GM23338 (cell line): Measurements from ENCODE around the gene OPRL1. TPM values are rescaled to one million over a fixed set of nuclear protein-coding genes. Genes with fewer than 3 reads are reported as not detected.

Source experiments
- ATAC-seq: fragments of 200-7000 bp; cut with Tn5 transposase; 3 replicates; pipeline ENCODE4 v1.9.1; 2020
- DNase-seq: peaks from one replicate; pipeline ENCODE4 v3.0.0-alpha.2; 2015; ENCODE audit warnings: low spot score
- H2AFZ ChIP-seq: fragments of 200-600 bp; sonication (generic); 2 replicates; pipeline ENCODE4 v1.8.0; 2016; ENCODE audit warnings: antibody characterized with exemption, mild to moderate bottlenecking, moderate library complexity
- H3F3A ChIP-seq: fragments of 200-600 bp; sonication (generic); replicated peaks from 2 replicates; pipeline ENCODE4 v1.8.0; 2017; ENCODE audit warnings: antibody characterized with exemption, mixed run types, low read depth
- H3K27ac ChIP-seq: fragments of 200-600 bp; sonication (generic); 2 replicates; pipeline ENCODE4 v1.6.1; 2016; ENCODE audit warnings: low read depth
- H3K27me3 ChIP-seq: fragments of 200-600 bp; sonication (generic); 2 replicates; pipeline ENCODE4 v1.8.0; 2016; ENCODE audit warnings: mild to moderate bottlenecking, mixed run types, moderate library complexity; ENCODE audit not compliant: insufficient read depth
- H3K36me3 ChIP-seq: fragments of 200-600 bp; sonication (generic); 2 replicates; pipeline ENCODE4 v1.8.0; 2016; ENCODE audit warnings: mild to moderate bottlenecking; ENCODE audit not compliant: insufficient read depth
- H3K4me1 ChIP-seq: fragments of 200-600 bp; sonication (generic); 2 replicates; pipeline ENCODE4 v1.8.0; 2016; ENCODE audit warnings: mild to moderate bottlenecking, moderate library complexity; ENCODE audit not compliant: insufficient read depth
- H3K4me2 ChIP-seq: fragments of 200-600 bp; sonication (generic); 2 replicates; pipeline ENCODE4 v1.7.1; 2017; ENCODE audit warnings: mixed run types
- H3K4me3 ChIP-seq: fragments of 200-600 bp; sonication (generic); 2 replicates; pipeline ENCODE4 v1.6.1; 2016; ENCODE audit warnings: mixed run types
- H3K79me2 ChIP-seq: fragments of 200-600 bp; sonication (generic); replicated peaks from 2 replicates; pipeline ENCODE4 v1.8.0; 2017; ENCODE audit warnings: mild to moderate bottlenecking; ENCODE audit not compliant: insufficient read depth
- H3K9me2 ChIP-seq: fragments of 200-600 bp; sonication (generic); 2 replicates; pipeline ENCODE4 v1.8.0; 2017; ENCODE audit not compliant: insufficient read depth
- H4K20me1 ChIP-seq: fragments of 200-600 bp; sonication (generic); replicated peaks from 2 replicates; pipeline ENCODE4 v1.8.0; 2017; ENCODE audit warnings: mild to moderate bottlenecking; ENCODE audit not compliant: insufficient read depth
- H3K27ac Mint-ChIP-seq: 2 replicates; pipeline ENCODE4 v1.8.0; 2020; ENCODE audit warnings: inconsistent platforms, mild to moderate bottlenecking, moderate library complexity, mixed read lengths
- H3K27me3 Mint-ChIP-seq: 3 replicates; pipeline ENCODE4 v1.8.0; 2022; ENCODE audit warnings: low read depth, mild to moderate bottlenecking, moderate library complexity, mixed read lengths, inconsistent platforms; ENCODE audit not compliant: insufficient read depth, poor library complexity
- H3K36me3 Mint-ChIP-seq: 3 replicates; pipeline ENCODE4 v1.8.0; 2021; ENCODE audit warnings: low read depth, mild to moderate bottlenecking, inconsistent platforms, moderate library complexity, mixed read lengths
- H3K4me1 Mint-ChIP-seq: 3 replicates; pipeline ENCODE4 v1.8.0; 2020; ENCODE audit warnings: mild to moderate bottlenecking, inconsistent platforms, mixed read lengths
- H3K4me3 Mint-ChIP-seq: 3 replicates; pipeline ENCODE4 v1.8.0; 2021; ENCODE audit warnings: moderate library complexity, mild to moderate bottlenecking, inconsistent platforms, mixed read lengths
- H3K9me3 Mint-ChIP-seq: 3 replicates; pipeline ENCODE4 v1.8.0; 2020; ENCODE audit warnings: moderate library complexity, mild to moderate bottlenecking, inconsistent platforms, mixed read lengths
- EZH2 ChIP-seq: fragments of 200-600 bp; sonication (generic); IDR thresholded peaks from one replicate; pipeline ENCODE4 v1.8.0; 2017; ENCODE audit warnings: antibody characterized with exemption, mild to moderate bottlenecking, low read depth; ENCODE audit not compliant: unreplicated experiment
- EZH2phosphoT487 ChIP-seq: fragments of 200-600 bp; sonication (generic); IDR thresholded peaks from one replicate; pipeline ENCODE4 v1.8.1; 2018; ENCODE audit warnings: antibody characterized with exemption; ENCODE audit not compliant: unreplicated experiment
- JUNB ChIP-seq: IDR thresholded peaks from one replicate; pipeline ENCODE4 v1.6.1; 2016; ENCODE audit warnings: antibody characterized with exemption; ENCODE audit not compliant: unreplicated experiment
- NANOG ChIP-seq: IDR thresholded peaks from 2 replicates; pipeline ENCODE4 v1.6.1; 2016; ENCODE audit warnings: antibody characterized with exemption, borderline replicate concordance
- POLR2AphosphoS5 ChIP-seq: IDR thresholded peaks from 2 replicates; pipeline ENCODE4 v1.6.1; 2016; ENCODE audit warnings: antibody characterized with exemption, low read depth
- STAT1 ChIP-seq: IDR thresholded peaks from one replicate; pipeline ENCODE4 v1.6.1; 2016; ENCODE audit warnings: antibody characterized with exemption; ENCODE audit not compliant: unreplicated experiment
- ZNF114 ChIP-seq: fragments of 250-450 bp; sonication (Bioruptor Pico); IDR thresholded peaks from 2 replicates; pipeline ENCODE4 v1.5.0; 2020; ENCODE audit warnings: mild to moderate bottlenecking, moderate library complexity
- polyA plus RNA-seq: library from polyadenylated mRNA; unstranded; fragments of >200 nt; fragmentation: Nextera tagmentation; extraction: Ambion mirVana; gene quantifications from 2 replicates; pipeline ENCODE4 v1.2.1, GENCODE V29; 2016
- total RNA-seq: library from RNA; depleted of rRNA; stranded (reverse); fragments of >200 nt; shearing (Covaris generic); gene quantifications from 2 replicates; pipeline ENCODE4 v1.2.3, GENCODE V29; 2014
- TF ChIP-seq, protein P1 (sequence below): IDR thresholded peaks from one replicate; pipeline ENCODE4 v1.6.1; 2018; ENCODE audit warnings: antibody characterized with exemption; ENCODE audit not compliant: unreplicated experiment
- TF ChIP-seq, protein P2 (sequence below): IDR thresholded peaks from 2 replicates; pipeline ENCODE4 v1.6.1; 2016; ENCODE audit warnings: antibody characterized with exemption
- TF ChIP-seq, protein P3 (sequence below): fragments of 250-450 bp; sonication (Bioruptor Pico); IDR thresholded peaks from 2 replicates; pipeline ENCODE4 v1.5.0; 2020; ENCODE audit warnings: mild to moderate bottlenecking, moderate library complexity

The OPRL1 gene
- total and polyA plus RNA-seq, 2 experiments from 2014 or later = 0.27 to 1.1 TPM

DNA sequence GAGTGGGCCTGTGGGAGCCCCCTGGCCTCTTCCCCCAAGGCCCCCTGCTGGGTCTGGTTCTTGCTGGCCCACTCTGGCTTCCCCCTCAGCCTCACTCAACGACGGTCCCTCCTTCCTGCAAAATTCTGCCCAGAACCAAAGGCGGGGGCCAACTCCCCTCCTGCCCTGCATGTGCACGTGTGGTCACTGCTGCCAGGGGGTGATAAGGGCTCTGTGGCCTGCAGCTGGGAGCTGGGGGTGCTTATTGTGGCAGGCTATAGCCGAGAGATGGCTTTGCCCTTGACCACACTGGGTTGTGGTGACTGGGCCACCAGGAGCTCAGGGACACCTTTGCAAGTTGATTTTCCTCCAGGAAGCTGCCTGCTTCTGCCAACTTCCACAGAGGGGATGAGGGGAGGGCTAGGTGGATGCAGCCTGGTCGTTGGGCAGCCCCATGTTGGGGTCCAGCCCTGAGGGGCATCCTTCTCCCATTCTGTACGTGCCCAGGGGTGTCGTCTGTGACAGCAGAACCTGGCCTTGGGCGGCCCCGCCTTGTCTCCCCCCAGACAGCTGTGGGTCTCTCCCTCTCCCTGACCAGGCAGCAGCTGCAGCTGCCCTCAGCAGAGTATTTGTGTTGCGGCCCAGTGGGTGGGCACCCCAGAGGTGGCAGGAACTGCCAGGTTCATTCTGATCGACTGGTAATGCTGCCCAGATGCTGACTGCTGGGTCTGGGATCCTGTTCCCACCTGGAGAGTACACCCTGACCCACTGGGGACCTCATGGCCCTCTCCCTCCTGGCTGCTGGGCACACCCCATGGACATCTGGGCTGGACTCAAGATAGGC, 11.3 kb upstream of the OPRL1 start:
- Histone ChIP-seq H3K27ac (no peak overlapping the region), H4K20me1 (no peaks in the 10 kb centered on the region), H3F3A (no peaks in the 10 kb centered on the region), H3K9me2 (no peaks in the 10 kb centered on the region), H3K27me3 (no peaks in the 10 kb centered on the region), H2AFZ (no peak overlapping the region), H3K79me2 (no peaks in the 10 kb centered on the region), H3K4me3 (no peak overlapping the region), H3K4me2 (no peak overlapping the region), H3K36me3 (no peaks in the 10 kb centered on the region), H3K4me1 (peaks cover 11% of the 10 kb centered on the region; the same call in 1 of the 2 replicates)
- Mint-ChIP-seq H3K36me3 (peaks cover 2% of the 10 kb centered on the region; the same call in 1 of the 3 replicates), H3K4me1 (peaks cover 27% of the 10 kb centered on the region), H3K9me3 (no peaks in the 10 kb centered on the region), H3K4me3 (no peak overlapping the region), H3K27ac (no peak overlapping the region), H3K27me3 (peaks cover 14% of the 10 kb centered on the region)
- ATAC-seq (no peak), DNase-seq (no peak)
- TF ChIP-seq JUNB (no peak), ZNF114 (CRISPR knock-in tag) (no peak), POLR2AphosphoS5 (no peak), EZH2 (no peak), STAT1 (no peak)
- TF ChIP-seq, protein P1, sequence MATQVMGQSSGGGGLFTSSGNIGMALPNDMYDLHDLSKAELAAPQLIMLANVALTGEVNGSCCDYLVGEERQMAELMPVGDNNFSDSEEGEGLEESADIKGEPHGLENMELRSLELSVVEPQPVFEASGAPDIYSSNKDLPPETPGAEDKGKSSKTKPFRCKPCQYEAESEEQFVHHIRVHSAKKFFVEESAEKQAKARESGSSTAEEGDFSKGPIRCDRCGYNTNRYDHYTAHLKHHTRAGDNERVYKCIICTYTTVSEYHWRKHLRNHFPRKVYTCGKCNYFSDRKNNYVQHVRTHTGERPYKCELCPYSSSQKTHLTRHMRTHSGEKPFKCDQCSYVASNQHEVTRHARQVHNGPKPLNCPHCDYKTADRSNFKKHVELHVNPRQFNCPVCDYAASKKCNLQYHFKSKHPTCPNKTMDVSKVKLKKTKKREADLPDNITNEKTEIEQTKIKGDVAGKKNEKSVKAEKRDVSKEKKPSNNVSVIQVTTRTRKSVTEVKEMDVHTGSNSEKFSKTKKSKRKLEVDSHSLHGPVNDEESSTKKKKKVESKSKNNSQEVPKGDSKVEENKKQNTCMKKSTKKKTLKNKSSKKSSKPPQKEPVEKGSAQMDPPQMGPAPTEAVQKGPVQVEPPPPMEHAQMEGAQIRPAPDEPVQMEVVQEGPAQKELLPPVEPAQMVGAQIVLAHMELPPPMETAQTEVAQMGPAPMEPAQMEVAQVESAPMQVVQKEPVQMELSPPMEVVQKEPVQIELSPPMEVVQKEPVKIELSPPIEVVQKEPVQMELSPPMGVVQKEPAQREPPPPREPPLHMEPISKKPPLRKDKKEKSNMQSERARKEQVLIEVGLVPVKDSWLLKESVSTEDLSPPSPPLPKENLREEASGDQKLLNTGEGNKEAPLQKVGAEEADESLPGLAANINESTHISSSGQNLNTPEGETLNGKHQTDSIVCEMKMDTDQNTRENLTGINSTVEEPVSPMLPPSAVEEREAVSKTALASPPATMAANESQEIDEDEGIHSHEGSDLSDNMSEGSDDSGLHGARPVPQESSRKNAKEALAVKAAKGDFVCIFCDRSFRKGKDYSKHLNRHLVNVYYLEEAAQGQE = no peak
- TF ChIP-seq, protein P2, sequence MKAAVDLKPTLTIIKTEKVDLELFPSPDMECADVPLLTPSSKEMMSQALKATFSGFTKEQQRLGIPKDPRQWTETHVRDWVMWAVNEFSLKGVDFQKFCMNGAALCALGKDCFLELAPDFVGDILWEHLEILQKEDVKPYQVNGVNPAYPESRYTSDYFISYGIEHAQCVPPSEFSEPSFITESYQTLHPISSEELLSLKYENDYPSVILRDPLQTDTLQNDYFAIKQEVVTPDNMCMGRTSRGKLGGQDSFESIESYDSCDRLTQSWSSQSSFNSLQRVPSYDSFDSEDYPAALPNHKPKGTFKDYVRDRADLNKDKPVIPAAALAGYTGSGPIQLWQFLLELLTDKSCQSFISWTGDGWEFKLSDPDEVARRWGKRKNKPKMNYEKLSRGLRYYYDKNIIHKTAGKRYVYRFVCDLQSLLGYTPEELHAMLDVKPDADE = no peak

DNA sequence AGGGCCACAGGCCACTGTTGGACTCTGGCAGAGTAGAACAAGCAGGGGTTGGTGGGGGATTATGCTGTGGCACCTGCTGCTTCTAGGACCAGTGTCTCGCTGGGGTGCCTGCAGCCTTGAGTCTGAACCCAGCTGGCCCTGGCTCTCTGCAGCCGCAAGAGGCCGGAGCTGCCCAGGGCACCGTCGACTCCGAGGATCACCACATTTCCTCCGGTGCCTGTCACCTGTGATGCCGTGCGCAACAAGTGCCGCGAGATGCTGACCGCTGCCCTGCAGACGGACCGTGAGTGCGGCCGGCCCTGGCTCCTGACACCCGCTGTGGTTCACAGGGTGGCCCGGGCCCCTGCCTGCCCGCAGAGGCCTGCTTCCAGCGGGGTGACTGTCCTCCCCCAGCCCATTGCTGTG, 10.7 kb upstream of the OPRL1 start:
- Mint-ChIP-seq H3K4me1 (peaks cover 21% of the 10 kb centered on the region), H3K9me3 (no peaks in the 10 kb centered on the region), H3K4me3 (no peak overlapping the region), H3K27ac (no peak overlapping the region), H3K27me3 (peaks cover 11% of the 10 kb centered on the region), H3K36me3 (peaks cover 2% of the 10 kb centered on the region; the same call in 1 of the 3 replicates)
- no peaks in the 10 kb centered on the region for H3F3A ChIP-seq
- no peaks in the 10 kb centered on the region for H3K9me2 ChIP-seq
- no peaks in the 10 kb centered on the region for H3K79me2 ChIP-seq
- ATAC-seq (peak; percentile 3; the same call in 1 of the 3 replicates), DNase-seq (no peak)
- H3K27me3 ChIP-seq = no peaks in the 10 kb centered on the region
- no peaks in the 10 kb centered on the region for H3K36me3 ChIP-seq
- no peak overlapping the region for H3K4me2 ChIP-seq
- H4K20me1 ChIP-seq = no peaks in the 10 kb centered on the region
- peaks cover 6% of the 10 kb centered on the region; the same call in 1 of the 2 replicates for H3K4me1 ChIP-seq
- no peak overlapping the region for H3K4me3 ChIP-seq
- no peak overlapping the region for H3K27ac ChIP-seq
- no peak overlapping the region for H2AFZ ChIP-seq
- TF ChIP-seq JUNB = no peak
- no peak for TF ChIP-seq NANOG
- no peak for TF ChIP-seq EZH2phosphoT487
- no peak for TF ChIP-seq POLR2AphosphoS5
- TF ChIP-seq, protein P3, sequence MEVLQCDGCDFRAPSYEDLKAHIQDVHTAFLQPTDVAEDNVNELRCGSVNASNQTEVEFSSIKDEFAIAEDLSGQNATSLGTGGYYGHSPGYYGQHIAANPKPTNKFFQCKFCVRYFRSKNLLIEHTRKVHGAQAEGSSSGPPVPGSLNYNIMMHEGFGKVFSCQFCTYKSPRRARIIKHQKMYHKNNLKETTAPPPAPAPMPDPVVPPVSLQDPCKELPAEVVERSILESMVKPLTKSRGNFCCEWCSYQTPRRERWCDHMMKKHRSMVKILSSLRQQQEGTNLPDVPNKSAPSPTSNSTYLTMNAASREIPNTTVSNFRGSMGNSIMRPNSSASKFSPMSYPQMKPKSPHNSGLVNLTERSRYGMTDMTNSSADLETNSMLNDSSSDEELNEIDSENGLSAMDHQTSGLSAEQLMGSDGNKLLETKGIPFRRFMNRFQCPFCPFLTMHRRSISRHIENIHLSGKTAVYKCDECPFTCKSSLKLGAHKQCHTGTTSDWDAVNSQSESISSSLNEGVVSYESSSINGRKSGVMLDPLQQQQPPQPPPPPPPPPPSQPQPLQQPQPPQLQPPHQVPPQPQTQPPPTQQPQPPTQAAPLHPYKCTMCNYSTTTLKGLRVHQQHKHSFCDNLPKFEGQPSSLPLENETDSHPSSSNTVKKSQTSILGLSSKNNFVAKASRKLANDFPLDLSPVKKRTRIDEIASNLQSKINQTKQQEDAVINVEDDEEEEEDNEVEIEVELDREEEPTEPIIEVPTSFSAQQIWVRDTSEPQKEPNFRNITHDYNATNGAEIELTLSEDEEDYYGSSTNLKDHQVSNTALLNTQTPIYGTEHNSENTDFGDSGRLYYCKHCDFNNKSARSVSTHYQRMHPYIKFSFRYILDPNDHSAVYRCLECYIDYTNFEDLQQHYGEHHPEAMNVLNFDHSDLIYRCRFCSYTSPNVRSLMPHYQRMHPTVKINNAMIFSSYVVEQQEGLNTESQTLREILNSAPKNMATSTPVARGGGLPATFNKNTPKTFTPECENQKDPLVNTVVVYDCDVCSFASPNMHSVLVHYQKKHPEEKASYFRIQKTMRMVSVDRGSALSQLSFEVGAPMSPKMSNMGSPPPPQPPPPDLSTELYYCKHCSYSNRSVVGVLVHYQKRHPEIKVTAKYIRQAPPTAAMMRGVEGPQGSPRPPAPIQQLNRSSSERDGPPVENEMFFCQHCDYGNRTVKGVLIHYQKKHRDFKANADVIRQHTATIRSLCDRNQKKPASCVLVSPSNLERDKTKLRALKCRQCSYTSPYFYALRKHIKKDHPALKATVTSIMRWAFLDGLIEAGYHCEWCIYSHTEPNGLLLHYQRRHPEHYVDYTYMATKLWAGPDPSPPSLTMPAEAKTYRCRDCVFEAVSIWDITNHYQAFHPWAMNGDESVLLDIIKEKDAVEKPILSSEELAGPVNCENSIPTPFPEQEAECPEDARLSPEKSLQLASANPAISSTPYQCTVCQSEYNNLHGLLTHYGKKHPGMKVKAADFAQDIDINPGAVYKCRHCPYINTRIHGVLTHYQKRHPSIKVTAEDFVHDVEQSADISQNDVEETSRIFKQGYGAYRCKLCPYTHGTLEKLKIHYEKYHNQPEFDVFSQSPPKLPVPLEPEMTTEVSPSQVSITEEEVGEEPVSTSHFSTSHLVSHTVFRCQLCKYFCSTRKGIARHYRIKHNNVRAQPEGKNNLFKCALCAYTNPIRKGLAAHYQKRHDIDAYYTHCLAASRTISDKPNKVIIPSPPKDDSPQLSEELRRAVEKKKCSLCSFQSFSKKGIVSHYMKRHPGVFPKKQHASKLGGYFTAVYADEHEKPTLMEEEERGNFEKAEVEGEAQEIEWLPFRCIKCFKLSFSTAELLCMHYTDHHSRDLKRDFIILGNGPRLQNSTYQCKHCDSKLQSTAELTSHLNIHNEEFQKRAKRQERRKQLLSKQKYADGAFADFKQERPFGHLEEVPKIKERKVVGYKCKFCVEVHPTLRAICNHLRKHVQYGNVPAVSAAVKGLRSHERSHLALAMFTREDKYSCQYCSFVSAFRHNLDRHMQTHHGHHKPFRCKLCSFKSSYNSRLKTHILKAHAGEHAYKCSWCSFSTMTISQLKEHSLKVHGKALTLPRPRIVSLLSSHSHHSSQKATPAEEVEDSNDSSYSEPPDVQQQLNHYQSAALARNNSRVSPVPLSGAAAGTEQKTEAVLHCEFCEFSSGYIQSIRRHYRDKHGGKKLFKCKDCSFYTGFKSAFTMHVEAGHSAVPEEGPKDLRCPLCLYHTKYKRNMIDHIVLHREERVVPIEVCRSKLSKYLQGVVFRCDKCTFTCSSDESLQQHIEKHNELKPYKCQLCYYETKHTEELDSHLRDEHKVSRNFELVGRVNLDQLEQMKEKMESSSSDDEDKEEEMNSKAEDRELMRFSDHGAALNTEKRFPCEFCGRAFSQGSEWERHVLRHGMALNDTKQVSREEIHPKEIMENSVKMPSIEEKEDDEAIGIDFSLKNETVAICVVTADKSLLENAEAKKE (CRISPR knock-in tag) = no peak
